Activated gamma-delta T cell treated with Interleukin-2 at 50 U/mL for 16 hours (primary cell): ENCODE measurements around the gene DNAJC13.

Source experiments
- DNase-seq: peaks from one replicate; pipeline ENCODE4 v3.0.0-alpha.2; 2020

DNAJC13 gene

GRCh38 chr3:132469326-132469725 is 52.0 kb downstream of the DNAJC13 start:
- no peak for DNase-seq

- no peak for DNase-seq
Observed at GRCh38 chr3:132486099-132486498, 68.8 kb downstream of the DNAJC13 start.

GRCh38 chr3:132488151-132488550 is 70.8 kb downstream of the DNAJC13 start:
- DNase-seq, result no peak

GRCh38 chr3:132499071-132499470 is 81.8 kb downstream of the DNAJC13 start:
- no peak for DNase-seq

GRCh38 chr3:132503559-132503958 is 86.3 kb downstream of the DNAJC13 start:
- no peak for DNase-seq

- no peak for DNase-seq
Observed at GRCh38 chr3:132504375-132504933, 87.2 kb downstream of the DNAJC13 start.

- DNase-seq, result no peak
Observed at GRCh38 chr3:132507657-132508056, 90.4 kb downstream of the DNAJC13 start.

GRCh38 chr3:132509096-132509495 is 91.8 kb downstream of the DNAJC13 start:
- DNase-seq, result no peak

- no peak for DNase-seq
Observed at GRCh38 chr3:132509506-132509905, 92.2 kb downstream of the DNAJC13 start.

GRCh38 chr3:132513057-132513456 is 95.8 kb downstream of the DNAJC13 start:
- no peak for DNase-seq

- DNase-seq, result no peak
Observed at GRCh38 chr3:132517311-132517710, 100.0 kb downstream of the DNAJC13 start.

- no peak for DNase-seq
Observed at GRCh38 chr3:132519914-132520313, 102.6 kb downstream of the DNAJC13 start.

- DNase-seq, result no peak
Observed at GRCh38 chr3:132521901-132522300, 104.6 kb downstream of the DNAJC13 start.

- DNase-seq, result no peak
Observed at GRCh38 chr3:132522353-132522752, 105.1 kb downstream of the DNAJC13 start.

- no peak for DNase-seq
Observed at GRCh38 chr3:132530624-132531023, 113.3 kb downstream of the DNAJC13 start.

- peak; percentile 48 for DNase-seq
Observed at GRCh38 chr3:132535575-132536441, 118.5 kb downstream of the DNAJC13 start.

GRCh38 chr3:132536442-132537153 is 119.3 kb downstream of the DNAJC13 start:
- DNase-seq, result no peak

GRCh38 chr3:132537297-132537696 is 120.0 kb downstream of the DNAJC13 start:
- DNase-seq, result no peak

GRCh38 chr3:132538072-132538471 is 120.8 kb downstream of the DNAJC13 start:
- no peak for DNase-seq

- DNase-seq, result no peak
Observed at GRCh38 chr3:132539681-132540080, 122.4 kb downstream of the DNAJC13 start.

- DNase-seq, result no peak
Observed at GRCh38 chr3:132542577-132542976, 125.3 kb downstream of the DNAJC13 start.

- no peak for DNase-seq
Observed at GRCh38 chr3:132543011-132543739, 125.9 kb downstream of the DNAJC13 start.

- DNase-seq, result no peak
Observed at GRCh38 chr3:132544130-132544529, 126.8 kb downstream of the DNAJC13 start.
